Muscle of back (tissue), 11 donors: Measurements from ENCODE around the gene NUMB. TPM values are rescaled to one million over a fixed set of nuclear protein-coding genes. Genes with fewer than 3 reads are reported as not detected.

Source experiments
- DNase-seq, 3 donors: peaks; one replicate each; pipeline versions ENCODE4 v3.0.0 to v3.0.0-alpha.2; 2013
- polyA plus RNA-seq, 10 donors: library from polyadenylated mRNA; unstranded; fragments of 120-200 nt; gene quantifications; one replicate each; pipeline ENCODE4 v1.2.1, GENCODE V29; 2013; ENCODE audit not compliant: insufficient read length in 10 of 10

NUMB gene
- polyA plus RNA-seq, 10 donors, result 24.0 to 44.3 (median 34.8) TPM

DNA sequence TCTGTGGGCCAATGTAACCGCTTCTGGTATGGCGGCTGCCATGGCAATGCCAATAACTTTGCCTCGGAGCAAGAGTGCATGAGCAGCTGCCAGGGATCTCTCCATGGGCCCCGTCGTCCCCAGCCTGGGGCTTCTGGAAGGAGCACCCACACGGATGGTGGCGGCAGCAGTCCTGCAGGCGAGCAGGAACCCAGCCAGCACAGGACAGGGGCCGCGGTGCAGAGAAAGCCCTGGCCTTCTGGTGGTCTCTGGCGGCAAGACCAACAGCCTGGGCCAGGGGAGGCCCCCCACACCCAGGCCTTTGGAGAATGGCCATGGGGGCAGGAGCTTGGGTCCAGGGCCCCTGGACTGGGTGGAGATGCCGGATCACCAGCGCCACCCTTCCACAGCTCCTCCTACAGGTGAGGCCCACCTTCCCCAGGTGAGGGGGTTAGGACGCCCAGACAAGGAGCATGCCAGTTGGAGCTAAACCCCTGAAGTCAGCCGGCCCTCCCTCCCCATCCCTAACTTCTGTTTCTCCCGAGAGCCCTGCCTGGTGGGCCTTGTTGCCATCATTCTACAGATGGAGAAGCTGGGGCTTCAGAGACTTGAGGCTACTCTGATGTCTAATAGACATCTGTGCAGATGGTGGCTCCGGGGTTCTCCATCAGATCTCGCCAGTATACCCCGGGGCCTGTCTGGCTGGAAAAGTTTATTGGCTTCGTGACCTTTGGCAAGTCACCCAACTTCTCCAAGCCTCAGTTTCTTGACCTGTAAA lies 195.7 kb downstream of the NUMB start:
- DNase-seq, result no peak

- no peak for DNase-seq
Measured at GRCh38 chr14:73261520-73262426, 196.6 kb downstream of the NUMB start.

- DNase-seq, result no peak
Measured at GRCh38 chr14:73261075-73261474, 197.3 kb downstream of the NUMB start.

DNA sequence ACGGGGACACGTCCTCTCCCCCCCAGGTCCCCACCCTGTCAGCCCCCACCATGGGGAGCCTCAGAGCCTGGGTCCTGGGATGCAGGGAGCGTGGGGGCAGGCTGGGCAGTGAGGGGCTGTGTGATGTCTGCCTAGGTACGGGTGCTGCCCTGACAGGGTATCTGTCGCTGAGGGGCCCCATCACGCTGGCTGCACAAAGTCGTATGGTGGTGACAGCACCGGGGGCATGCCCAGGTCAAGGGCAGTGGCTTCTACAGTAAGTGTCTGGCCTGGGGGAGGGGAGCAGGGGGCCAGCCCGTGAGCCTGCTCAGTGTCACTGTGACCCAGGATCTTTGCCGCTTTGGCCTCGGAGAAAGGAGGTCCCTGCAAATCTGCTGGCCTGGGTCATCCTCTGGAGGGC lies 197.8 kb downstream of the NUMB start:
- DNase-seq, result no peak

GRCh38 chr14:73259837-73260236 lies 198.5 kb downstream of the NUMB start:
- DNase-seq, result no peak

DNA sequence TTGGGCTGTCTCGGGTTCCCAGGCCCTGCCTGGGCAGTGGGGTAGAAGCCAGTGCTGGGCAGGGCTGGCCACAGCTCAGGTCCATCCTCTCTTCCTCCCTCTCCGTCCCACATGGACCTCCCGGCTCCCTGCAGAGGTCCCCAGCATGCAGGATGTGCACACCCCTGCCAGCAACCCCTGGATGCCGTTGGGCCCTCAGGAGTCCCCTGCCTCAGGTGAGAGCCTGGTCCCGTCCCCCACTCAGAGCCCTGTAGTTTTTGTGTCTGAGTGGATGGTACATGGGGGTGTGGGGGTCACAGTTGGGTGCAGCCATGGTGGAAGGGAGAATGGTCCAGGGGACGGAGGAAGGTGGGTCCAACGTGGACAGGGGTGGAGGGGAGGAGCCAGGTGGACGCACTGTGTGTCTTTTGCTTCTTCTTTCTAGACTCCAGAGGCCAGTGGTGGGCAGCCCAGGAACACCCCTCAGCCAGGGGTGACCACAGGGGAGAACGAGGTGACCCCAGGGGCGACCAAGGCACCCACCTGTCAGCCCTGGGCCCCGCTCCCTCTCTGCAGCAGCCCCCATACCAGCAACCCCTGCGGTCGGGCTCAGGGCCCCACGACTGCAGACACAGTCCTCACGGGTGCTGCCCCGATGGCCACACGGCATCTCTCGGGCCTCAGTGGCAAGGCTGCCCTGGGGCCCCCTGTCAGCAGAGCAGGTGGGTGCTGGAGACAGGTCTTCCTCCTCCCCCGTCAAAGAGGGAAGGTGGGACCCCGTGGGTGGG lies 199.3 kb downstream of the NUMB start:
- DNase-seq, result no peak

DNA sequence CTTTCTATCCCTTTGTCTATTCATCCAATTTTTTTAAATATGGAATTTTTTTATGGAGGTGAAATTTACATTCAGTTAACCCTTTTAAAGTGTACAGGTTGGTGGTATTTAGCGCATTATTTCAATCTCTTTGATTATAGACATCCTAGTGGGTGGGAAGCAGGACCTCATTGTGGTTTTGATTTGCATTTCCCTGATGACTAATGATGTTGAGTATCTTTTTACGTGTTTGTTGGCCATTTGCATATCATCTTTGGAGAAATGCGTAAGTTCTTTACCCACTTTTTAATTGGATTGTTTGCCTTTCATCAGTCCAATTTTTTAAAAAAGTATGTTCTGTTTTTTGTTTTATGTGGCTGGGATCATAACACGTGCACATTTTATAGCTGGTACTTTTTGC lies 200.3 kb downstream of the NUMB start:
- no peak for DNase-seq

GRCh38 chr14:73255693-73256225 lies 202.6 kb downstream of the NUMB start:
- no peak for DNase-seq

GRCh38 chr14:73255005-73255400 lies 203.3 kb downstream of the NUMB start:
- no peak for DNase-seq

DNA sequence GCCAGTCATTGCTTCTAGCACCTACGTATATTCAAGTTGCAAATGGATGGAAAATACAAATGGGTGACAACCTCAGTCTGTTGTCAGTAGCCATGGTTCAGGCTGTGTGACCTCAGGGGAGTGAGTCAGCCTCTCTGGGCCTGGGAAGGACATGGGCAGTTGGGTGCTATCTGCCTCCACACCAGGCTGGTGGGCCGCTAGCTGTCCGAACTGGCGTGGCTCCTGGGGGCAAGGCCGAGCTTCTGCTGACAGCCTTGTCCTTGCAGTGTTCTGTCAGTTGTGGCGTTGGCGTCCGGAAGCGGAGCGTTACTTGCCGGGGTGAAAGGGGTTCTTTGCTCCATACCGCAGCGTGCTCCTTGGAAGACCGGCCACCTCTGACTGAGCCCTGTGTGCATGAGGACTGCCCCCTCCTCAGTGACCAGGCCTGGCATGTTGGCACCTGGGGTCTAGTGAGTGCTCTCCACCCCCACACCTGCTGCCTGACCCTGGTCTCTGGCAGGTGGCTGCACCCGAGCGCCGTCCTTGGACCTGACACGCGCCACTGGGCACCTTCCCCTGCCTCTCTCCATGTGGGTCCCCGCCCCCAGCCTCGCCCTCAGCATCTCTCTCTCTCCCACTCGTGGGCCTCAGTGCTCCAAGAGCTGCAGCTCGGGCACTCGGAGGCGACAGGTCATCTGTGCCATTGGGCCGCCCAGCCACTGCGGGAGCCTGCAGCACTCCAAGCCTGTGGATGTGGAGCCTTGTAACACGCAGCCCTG lies 203.9 kb downstream of the NUMB start:
- DNase-seq, result no peak

DNA sequence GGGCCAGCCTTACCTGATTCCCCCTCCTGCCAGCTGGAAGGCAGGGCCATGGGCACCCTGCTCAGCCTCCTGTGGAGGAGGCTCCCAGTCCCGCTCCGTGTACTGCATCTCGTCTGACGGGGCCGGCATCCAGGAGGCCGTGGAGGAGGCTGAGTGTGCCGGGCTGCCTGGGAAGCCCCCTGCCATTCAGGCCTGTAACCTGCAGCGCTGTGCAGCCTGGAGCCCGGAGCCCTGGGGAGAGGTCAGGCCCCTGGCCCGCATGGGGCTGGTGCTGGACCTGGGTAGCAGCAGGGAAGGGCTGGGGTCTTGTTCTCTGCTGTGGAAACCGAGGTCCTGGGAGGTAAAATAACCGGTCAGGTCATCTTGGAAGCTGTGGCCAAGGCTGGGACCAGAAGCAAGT lies 204.6 kb downstream of the NUMB start:
- DNase-seq, result no peak

DNA sequence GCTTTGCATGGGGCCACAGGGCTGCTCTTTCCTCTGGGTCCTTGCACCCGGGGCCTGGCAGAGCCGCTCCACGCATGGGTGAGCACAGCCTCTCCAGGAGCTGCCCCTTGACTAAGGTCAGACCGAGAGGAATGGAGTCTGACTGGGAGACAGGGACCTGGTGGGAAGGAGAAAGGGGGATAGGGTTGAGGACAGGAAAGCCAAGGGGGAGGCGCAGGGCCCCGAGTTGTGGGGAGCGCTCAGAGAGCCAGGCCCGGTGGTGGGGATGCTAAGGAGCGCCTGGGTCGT lies 205.1 kb downstream of the NUMB start:
- DNase-seq, result no peak

DNA sequence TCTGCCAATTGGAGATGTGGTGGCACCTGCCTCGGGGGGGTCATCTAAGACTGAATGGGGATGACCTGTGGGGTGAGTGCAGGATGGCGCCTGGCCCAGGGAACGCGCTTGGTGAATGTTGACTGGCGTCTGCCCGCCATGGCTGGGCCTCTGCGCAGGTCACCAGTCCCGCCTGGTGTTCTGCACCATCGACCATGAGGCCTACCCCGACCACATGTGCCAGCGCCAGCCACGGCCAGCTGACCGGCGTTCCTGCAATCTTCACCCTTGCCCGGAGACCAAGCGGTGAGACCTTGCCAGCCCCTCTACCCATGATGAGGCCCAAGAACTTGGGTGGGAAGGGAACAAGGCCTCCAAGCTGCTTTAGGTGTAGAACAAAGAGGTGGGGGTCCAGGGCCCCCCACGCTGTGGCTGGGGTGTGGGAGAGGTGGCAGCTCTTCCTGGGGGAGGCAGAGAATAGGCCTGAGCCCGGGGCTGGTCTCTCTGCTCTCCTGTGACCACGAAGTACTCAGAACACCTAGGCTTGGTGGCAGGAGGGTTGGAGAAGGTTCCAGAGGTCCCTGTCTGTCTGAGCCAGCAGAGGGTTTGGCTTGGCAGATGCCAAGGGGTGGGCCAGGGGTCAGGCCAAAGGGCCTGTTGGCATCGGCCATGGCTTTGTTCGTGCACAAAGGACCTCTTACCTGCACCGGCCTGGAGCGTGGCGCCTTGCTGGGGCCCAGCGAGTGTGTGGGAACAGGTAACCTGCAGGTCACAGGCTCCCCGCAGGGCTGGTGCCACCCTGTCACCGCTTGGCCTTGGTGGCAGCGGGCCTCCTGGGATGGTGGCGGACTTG lies 205.6 kb downstream of the NUMB start:
- DNase-seq, result no peak

DNA sequence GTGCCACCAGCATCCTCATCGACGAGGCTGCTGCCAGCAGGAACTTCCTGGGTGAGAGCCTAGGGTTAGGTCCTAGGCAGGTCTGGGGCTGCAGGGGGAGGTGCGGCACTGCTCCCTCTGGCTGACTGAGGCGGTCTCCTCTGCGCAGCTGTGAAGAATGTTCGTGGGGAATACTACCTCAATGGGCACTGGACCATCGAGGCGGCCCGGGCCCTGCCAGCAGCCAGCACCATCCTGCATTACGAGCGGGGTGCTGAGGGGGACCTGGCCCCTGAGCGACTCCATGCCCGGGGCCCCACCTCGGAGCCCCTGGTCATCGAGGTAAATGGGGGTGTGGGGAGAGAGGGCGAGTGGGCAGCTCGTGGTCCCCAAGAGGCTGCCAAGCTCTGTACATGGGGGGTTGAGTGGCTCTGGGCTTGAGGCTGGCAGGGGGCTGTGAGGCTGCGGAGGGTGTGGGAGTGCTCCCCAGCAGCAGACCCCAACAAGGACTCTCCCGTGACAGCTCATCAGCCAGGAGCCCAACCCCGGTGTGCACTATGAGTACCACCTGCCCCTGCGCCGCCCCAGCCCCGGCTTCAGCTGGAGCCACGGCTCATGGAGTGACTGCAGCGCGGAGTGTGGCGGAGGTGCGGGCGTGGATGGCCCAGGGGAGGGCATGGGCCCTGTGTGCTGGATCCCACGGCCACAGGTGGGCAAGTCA lies 206.7 kb downstream of the NUMB start:
- DNase-seq, result no peak

- no peak for DNase-seq
Measured at GRCh38 chr14:73250781-73251500, 207.4 kb downstream of the NUMB start.

DNA sequence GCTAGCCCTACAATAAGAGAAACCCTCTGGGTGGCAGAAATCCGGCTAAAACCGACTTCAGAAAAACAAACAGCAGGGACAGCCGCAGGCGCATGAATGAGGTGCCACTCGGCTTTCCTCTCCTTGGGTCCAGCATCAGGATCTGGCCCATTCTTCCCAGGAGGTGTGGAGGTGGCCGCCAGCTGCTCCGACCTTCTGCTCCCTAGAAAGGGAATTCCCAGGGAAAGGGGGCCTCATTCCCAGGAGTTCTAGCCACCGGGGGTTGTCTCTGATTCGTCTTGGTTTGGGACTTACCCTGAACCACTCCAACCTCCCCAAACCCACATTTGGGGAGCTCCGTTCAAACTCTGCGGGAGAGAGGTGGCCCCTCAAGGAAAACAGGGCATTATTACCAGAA lies 208.0 kb downstream of the NUMB start:
- no peak for DNase-seq

GRCh38 chr14:73249564-73250316 lies 208.6 kb downstream of the NUMB start:
- DNase-seq, result no peak

- no peak for DNase-seq
Measured at GRCh38 chr14:73249108-73249507, 209.2 kb downstream of the NUMB start.
